ENCODE data around the gene SOST.

GRCh38 chr17:43784628-43785101, 26.1 kb upstream of the SOST start:
- no peak for TF ChIP-seq TSHZ2 (CRISPR knock-in tag; IDR thresholded peaks at IDR 0.05)
- TF ChIP-seq POU6F1 (CRISPR knock-in tag; IDR thresholded peaks at IDR 0.05; ENCODE audit: borderline replicate concordance, low read depth), result no peak
- TF ChIP-seq, protein P1, sequence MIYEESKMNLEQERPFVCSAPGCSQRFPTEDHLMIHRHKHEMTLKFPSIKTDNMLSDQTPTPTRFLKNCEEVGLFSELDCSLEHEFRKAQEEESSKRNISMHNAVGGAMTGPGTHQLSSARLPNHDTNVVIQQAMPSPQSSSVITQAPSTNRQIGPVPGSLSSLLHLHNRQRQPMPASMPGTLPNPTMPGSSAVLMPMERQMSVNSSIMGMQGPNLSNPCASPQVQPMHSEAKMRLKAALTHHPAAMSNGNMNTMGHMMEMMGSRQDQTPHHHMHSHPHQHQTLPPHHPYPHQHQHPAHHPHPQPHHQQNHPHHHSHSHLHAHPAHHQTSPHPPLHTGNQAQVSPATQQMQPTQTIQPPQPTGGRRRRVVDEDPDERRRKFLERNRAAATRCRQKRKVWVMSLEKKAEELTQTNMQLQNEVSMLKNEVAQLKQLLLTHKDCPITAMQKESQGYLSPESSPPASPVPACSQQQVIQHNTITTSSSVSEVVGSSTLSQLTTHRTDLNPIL (CRISPR knock-in tag; IDR thresholded peaks at IDR 0.05; ENCODE audit: low read depth), result no peak
- no peak for TF ChIP-seq ZFP3 (CRISPR knock-in tag; IDR thresholded peaks at IDR 0.05)
- TF ChIP-seq ARNTL (CRISPR knock-in tag; IDR thresholded peaks at IDR 0.05; ENCODE audit: borderline replicate concordance, low read depth), result no peak
- TF ChIP-seq, protein P2, sequence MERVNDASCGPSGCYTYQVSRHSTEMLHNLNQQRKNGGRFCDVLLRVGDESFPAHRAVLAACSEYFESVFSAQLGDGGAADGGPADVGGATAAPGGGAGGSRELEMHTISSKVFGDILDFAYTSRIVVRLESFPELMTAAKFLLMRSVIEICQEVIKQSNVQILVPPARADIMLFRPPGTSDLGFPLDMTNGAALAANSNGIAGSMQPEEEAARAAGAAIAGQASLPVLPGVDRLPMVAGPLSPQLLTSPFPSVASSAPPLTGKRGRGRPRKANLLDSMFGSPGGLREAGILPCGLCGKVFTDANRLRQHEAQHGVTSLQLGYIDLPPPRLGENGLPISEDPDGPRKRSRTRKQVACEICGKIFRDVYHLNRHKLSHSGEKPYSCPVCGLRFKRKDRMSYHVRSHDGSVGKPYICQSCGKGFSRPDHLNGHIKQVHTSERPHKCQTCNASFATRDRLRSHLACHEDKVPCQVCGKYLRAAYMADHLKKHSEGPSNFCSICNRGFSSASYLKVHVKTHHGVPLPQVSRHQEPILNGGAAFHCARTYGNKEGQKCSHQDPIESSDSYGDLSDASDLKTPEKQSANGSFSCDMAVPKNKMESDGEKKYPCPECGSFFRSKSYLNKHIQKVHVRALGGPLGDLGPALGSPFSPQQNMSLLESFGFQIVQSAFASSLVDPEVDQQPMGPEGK (CRISPR knock-in tag; IDR thresholded peaks at IDR 0.05; ENCODE audit: borderline replicate concordance), result no peak
- no peak for TF ChIP-seq ZC3H10 (CRISPR knock-in tag; IDR thresholded peaks at IDR 0.05)
